Upper lobe of right lung (tissue), 1 donor: ENCODE measurements around the gene MYL12A. TPM values are rescaled to one million over a fixed set of nuclear protein-coding genes. Genes with fewer than 3 reads are reported as not detected.

Experiments used
- ATAC-seq: fragments of 200-7000 bp; cut with Tn5 transposase; one replicate; pipeline ENCODE4 v1.9.1; 2020; ENCODE audit warnings: mild to moderate bottlenecking, moderate library complexity
- DNase-seq: peaks from one replicate; pipeline ENCODE4 v3.0.0-alpha.2; 2020
- H3K27ac ChIP-seq: fragments of 200-600 bp; one replicate; pipeline ENCODE4 v1.8.0; 2022
- H3K27me3 ChIP-seq: fragments of 200-600 bp; one replicate; pipeline ENCODE4 v1.8.0; 2022; ENCODE audit warnings: mild to moderate bottlenecking
- H3K36me3 ChIP-seq: fragments of 200-600 bp; one replicate; pipeline ENCODE4 v1.8.0; 2022
- H3K4me1 ChIP-seq: fragments of 200-600 bp; one replicate; pipeline ENCODE4 v1.8.0; 2022
- H3K4me3 ChIP-seq: fragments of 200-600 bp; one replicate; pipeline ENCODE4 v1.8.0; 2022; ENCODE audit warnings: mild to moderate bottlenecking
- H3K9me3 ChIP-seq: fragments of 200-600 bp; one replicate; pipeline ENCODE4 v1.8.0; 2022
- CTCF ChIP-seq: fragments of 200-600 bp; IDR thresholded peaks from one replicate; pipeline ENCODE4 v1.8.0; 2022; ENCODE audit warnings: antibody characterized with exemption
- intact Hi-C: fragments of 100-400 bp; cut with DNase I; formaldehyde crosslinking; loops from one replicate; pipeline ENCODE4 v1.11.0; 2022
- total RNA-seq: library from RNA; stranded (reverse); fragmentation: NEBNext Ultra II Directional; extraction: Animal tissue kit (Norgen Biotek cat#: 25700); gene quantifications from one replicate; pipeline ENCODE4 v1.2.1, GENCODE V29; 2021
- donor health status: DM: no; HTN: yes; CAD: no; lungs with severe emphysema.

Gene MYL12A
- total RNA-seq, 1 donor from 2014 or later: 571 TPM

GRCh38 chr18:3248062-3248657 lies 559 bp downstream of the MYL12A start:
- TF ChIP-seq CTCF: no peak
- peak overlapping the region; percentile 97 for H3K27ac ChIP-seq
- intact Hi-C loops: loop anchor here (5.0 to 10.0 kb wide), 2 partner anchors 93 to 311 kb away; no protein-coding TSS in a partner anchor
- ATAC-seq: no peak
- no peak for DNase-seq
- H3K4me3 ChIP-seq: peak overlapping the region; percentile 81
- H3K9me3 ChIP-seq: no peaks in the 10 kb centered on the region
- H3K36me3 ChIP-seq: peaks cover 19% of the 10 kb centered on the region
- H3K27me3 ChIP-seq: no peaks in the 10 kb centered on the region
- H3K4me1 ChIP-seq: peaks cover 47% of the 10 kb centered on the region

- peak overlapping the region; percentile 97 for H3K27ac ChIP-seq
- no peak for DNase-seq
- intact Hi-C loops: loop anchor here (5.0 to 10.0 kb wide), 2 partner anchors 94 to 312 kb away; no protein-coding TSS in a partner anchor
- peaks cover 25% of the 10 kb centered on the region for H3K36me3 ChIP-seq
- H3K4me3 ChIP-seq: peak overlapping the region; percentile 81
- TF ChIP-seq CTCF: no peak
- peaks cover 52% of the 10 kb centered on the region for H3K4me1 ChIP-seq
- H3K27me3 ChIP-seq: no peaks in the 10 kb centered on the region
- no peak for ATAC-seq
- no peaks in the 10 kb centered on the region for H3K9me3 ChIP-seq
Measured at GRCh38 chr18:3248658-3249359, 1.2 kb downstream of the MYL12A start.

- intact Hi-C loops: no loop called here
- DNase-seq: no peak
- Histone ChIP-seq H3K9me3 (no peaks in the 10 kb centered on the region), H3K27ac (peak overlapping the region; percentile 97), H3K27me3 (no peaks in the 10 kb centered on the region), H3K36me3 (peaks cover 42% of the 10 kb centered on the region), H3K4me3 (peak overlapping the region; percentile 81), H3K4me1 (peaks cover 47% of the 10 kb centered on the region)
- no peak for TF ChIP-seq CTCF
- no peak for ATAC-seq
Measured at GRCh38 chr18:3250237-3251107, 2.9 kb downstream of the MYL12A start.

GRCh38 chr18:3251249-3251962 lies 3.8 kb downstream of the MYL12A start:
- peaks cover 51% of the 10 kb centered on the region for H3K36me3 ChIP-seq
- DNase-seq: no peak
- peaks cover 56% of the 10 kb centered on the region for H3K4me1 ChIP-seq
- no peaks in the 10 kb centered on the region for H3K9me3 ChIP-seq
- intact Hi-C loops: no loop called here
- H3K27ac ChIP-seq: peak overlapping the region; percentile 97
- peak overlapping the region; percentile 81 for H3K4me3 ChIP-seq
- ATAC-seq: no peak
- no peak for TF ChIP-seq CTCF
- no peaks in the 10 kb centered on the region for H3K27me3 ChIP-seq

GRCh38 chr18:3251963-3252277 lies 4.3 kb downstream of the MYL12A start:
- DNase-seq (no peak), ATAC-seq (no peak)
- no peaks in the 10 kb centered on the region for H3K9me3 ChIP-seq
- TF ChIP-seq CTCF: no peak
- intact Hi-C loops: no loop called here
- peak overlapping the region; percentile 97 for H3K27ac ChIP-seq
- H3K36me3 ChIP-seq: peaks cover 56% of the 10 kb centered on the region
- H3K27me3 ChIP-seq: no peaks in the 10 kb centered on the region
- peak overlapping the region; percentile 81 for H3K4me3 ChIP-seq
- H3K4me1 ChIP-seq: peaks cover 59% of the 10 kb centered on the region
